ENCODE measurements around the gene ELOVL7. TPM values are rescaled to one million over a fixed set of nuclear protein-coding genes. Genes with fewer than 3 reads are reported as not detected.

ELOVL7 gene
- polyA plus RNA-seq, 1 of the 3 experiments (the other 2 are of a cell fraction), result 0.07 TPM

GRCh38 chr5:60765019-60765709, 78.9 kb downstream of the ELOVL7 start:
- Histone ChIP-seq H4K20me1 (ENCODE audit: insufficient read depth) (no peaks in the 10 kb centered on the region), H3K79me2 (ENCODE audit: insufficient read depth) (no peaks in the 10 kb centered on the region), H3K4me2 (no peak overlapping the region), H3K9me2 (no peaks in the 10 kb centered on the region), H3K4me3 (ENCODE audit: low read depth in 2 of 2, low read length in 1 of 2) (no peak overlapping the region), H3K9ac (no peak overlapping the region), H3K36me3 (replicated peaks in 1 of 2; ENCODE audit: control insufficient read depth in 1 of 2, insufficient read depth in 2 of 2, low read length in 1 of 2) (no peaks in the 10 kb centered on the region), H3K4me1 (ENCODE audit: control insufficient read depth in 1 of 2, insufficient read depth in 2 of 2, low read depth in 1 of 2, low read length in 1 of 2) (no peaks in the 10 kb centered on the region), H3K27ac (ENCODE audit: low read depth in 2 of 2, low read length in 1 of 2) (no peak overlapping the region), H3K9me3 (no peaks in the 10 kb centered on the region), H2AFZ (ENCODE audit: low read depth) (no peak overlapping the region), H3F3A (replicated peaks; ENCODE audit: insufficient read depth) (no peaks in the 10 kb centered on the region), H3K27me3 (ENCODE audit: insufficient read depth) (no peaks in the 10 kb centered on the region)
- 52% methylated on average over 6 of the region's 6 CpGs for WGBS (ENCODE audit: low lambda C conversion rate)
- TF ChIP-seq EP300 (IDR thresholded peaks at IDR 0.05; ENCODE audit: borderline replicate concordance in 1 of 2, low read depth in 1 of 2, low read length in 1 of 2), result no peak
- TF ChIP-seq PBX3 (IDR thresholded peaks at IDR 0.05), result no peak
- TF ChIP-seq SMC3 (IDR thresholded peaks at IDR 0.05; ENCODE audit: low read depth, low read length), result no peak
- TF ChIP-seq CHD2 (IDR thresholded peaks at IDR 0.05; ENCODE audit: low read length, partially characterized antibody), result no peak
- no peak for TF ChIP-seq ZBTB33 (IDR thresholded peaks at IDR 0.05; ENCODE audit: borderline replicate concordance, low read depth)
- TF ChIP-seq YY1 (IDR thresholded peaks at IDR 0.05; ENCODE audit: low read depth), result no peak
- no peak for TF ChIP-seq RAD21 (IDR thresholded peaks at IDR 0.05; ENCODE audit: low read length)
- POLR2A ChIA-PET, result no interaction called here
- no peak for DNase-seq
- CTCF ChIA-PET, result no interaction called here

GRCh38 chr5:60763061-60763460, 81.0 kb downstream of the ELOVL7 start:
- CTCF ChIA-PET, result no interaction called here
- no peak overlapping the region for H2AFZ ChIP-seq (ENCODE audit: low read depth)
- no peaks in the 10 kb centered on the region for H4K20me1 ChIP-seq (ENCODE audit: insufficient read depth)

More at GRCh38 chr5:60763061-60763460, 81.0 kb downstream of the ELOVL7 start:
- POLR2A ChIA-PET, result no interaction called here
- 53% methylated on average over 3 of the region's 3 CpGs for WGBS (ENCODE audit: low lambda C conversion rate)
- no peaks in the 10 kb centered on the region for H3K36me3 ChIP-seq (replicated peaks in 1 of 2; ENCODE audit: control insufficient read depth in 1 of 2, insufficient read depth in 2 of 2, low read length in 1 of 2)
- no peaks in the 10 kb centered on the region for H3K79me2 ChIP-seq (ENCODE audit: insufficient read depth)
- no peak overlapping the region for H3K4me3 ChIP-seq (ENCODE audit: low read depth in 2 of 2, low read length in 1 of 2)
- no peaks in the 10 kb centered on the region for H3K9me3 ChIP-seq
- H3K4me2 ChIP-seq, result no peak overlapping the region
- no peaks in the 10 kb centered on the region for H3K9me2 ChIP-seq
- H3K4me1 ChIP-seq (ENCODE audit: control insufficient read depth in 1 of 2, insufficient read depth in 2 of 2, low read depth in 1 of 2, low read length in 1 of 2), result no peaks in the 10 kb centered on the region
- TF ChIP-seq SMC3 (IDR thresholded peaks at IDR 0.05; ENCODE audit: low read depth, low read length) (no peak), RXRA (IDR thresholded peaks at IDR 0.05; ENCODE audit: borderline replicate concordance, low read depth) (no peak), SIN3A (IDR thresholded peaks at IDR 0.05; ENCODE audit: borderline replicate concordance, low read depth, low read length) (no peak), FOXJ3 (CRISPR knock-in tag; IDR thresholded peaks at IDR 0.05) (no peak), REST (IDR thresholded peaks at IDR 0.05; ENCODE audit: low read depth, low read length) (no peak), TEAD4 (IDR thresholded peaks at IDR 0.05; ENCODE audit: borderline replicate concordance, insufficient read depth) (no peak), CHD2 (IDR thresholded peaks at IDR 0.05; ENCODE audit: low read length, partially characterized antibody) (no peak), POLR2AphosphoS5 (IDR thresholded peaks at IDR 0.05; ENCODE audit: low read depth, low read length) (no peak), RCOR1 (IDR thresholded peaks at IDR 0.05; ENCODE audit: low read length) (no peak), NRF1 (IDR thresholded peaks at IDR 0.05; ENCODE audit: low read depth, low read length) (no peak), GATA2 (CRISPR knock-in tag; IDR thresholded peaks at IDR 0.05) (no peak), GABPA (IDR thresholded peaks at IDR 0.05; ENCODE audit: low read depth) (no peak), USF2 (IDR thresholded peaks at IDR 0.05; ENCODE audit: borderline replicate concordance, low read depth, low read length) (no peak)
- H3K9ac ChIP-seq, result no peak overlapping the region
- no peaks in the 10 kb centered on the region for H3F3A ChIP-seq (replicated peaks; ENCODE audit: insufficient read depth)
- H3K27me3 ChIP-seq (ENCODE audit: insufficient read depth), result no peaks in the 10 kb centered on the region
- no peak for DNase-seq
- H3K27ac ChIP-seq (ENCODE audit: low read depth in 2 of 2, low read length in 1 of 2), result no peak overlapping the region
